Astrocyte (in vitro differentiated cells and primary cell): Measurements from ENCODE around the gene DAO.

Experiments used
- EZH2 ChIP-seq: IDR thresholded peaks from 2 replicates; pipeline ENCODE4 v1.6.1; 2012; ENCODE audit warnings: mild to moderate bottlenecking, low read length, inconsistent platforms; ENCODE audit not compliant: insufficient read depth
- TF ChIP-seq, protein P1 (sequence below): IDR thresholded peaks from 2 replicates; pipeline ENCODE4 v1.5.1; 2011; ENCODE audit warnings: low read depth, mild to moderate bottlenecking, inconsistent platforms, low read length, moderate library complexity; ENCODE audit not compliant: insufficient read depth

DNA sequence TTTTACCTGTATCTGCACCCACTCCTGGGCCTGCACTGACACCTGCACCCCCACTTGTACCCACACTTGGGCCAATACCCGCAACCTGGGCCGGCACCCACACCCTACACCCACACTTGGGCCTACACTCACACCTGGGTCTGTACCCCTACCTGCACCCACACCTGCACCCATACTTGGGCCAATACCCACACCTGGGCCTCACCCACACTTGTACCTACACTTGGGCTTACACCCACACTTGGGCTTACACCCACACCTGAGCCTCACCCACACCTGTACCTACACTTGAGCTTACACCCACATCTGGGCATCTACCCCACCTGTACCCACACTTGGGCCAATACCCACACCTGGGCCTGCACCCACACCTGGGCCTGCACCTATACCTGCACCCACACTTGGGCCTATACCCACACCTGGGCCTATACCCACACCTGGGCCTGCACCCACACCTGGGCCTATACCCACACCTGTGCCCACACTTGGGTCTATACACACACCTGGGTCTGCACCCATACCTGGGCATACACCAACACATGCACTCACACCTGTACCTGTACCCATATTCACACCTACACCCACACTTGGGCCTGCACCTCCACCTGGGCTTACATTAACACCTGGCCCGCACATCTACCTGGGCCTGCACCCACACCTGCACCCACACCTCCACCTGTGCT is 39.2 kb downstream of the DAO start:
- TF ChIP-seq, protein P1, sequence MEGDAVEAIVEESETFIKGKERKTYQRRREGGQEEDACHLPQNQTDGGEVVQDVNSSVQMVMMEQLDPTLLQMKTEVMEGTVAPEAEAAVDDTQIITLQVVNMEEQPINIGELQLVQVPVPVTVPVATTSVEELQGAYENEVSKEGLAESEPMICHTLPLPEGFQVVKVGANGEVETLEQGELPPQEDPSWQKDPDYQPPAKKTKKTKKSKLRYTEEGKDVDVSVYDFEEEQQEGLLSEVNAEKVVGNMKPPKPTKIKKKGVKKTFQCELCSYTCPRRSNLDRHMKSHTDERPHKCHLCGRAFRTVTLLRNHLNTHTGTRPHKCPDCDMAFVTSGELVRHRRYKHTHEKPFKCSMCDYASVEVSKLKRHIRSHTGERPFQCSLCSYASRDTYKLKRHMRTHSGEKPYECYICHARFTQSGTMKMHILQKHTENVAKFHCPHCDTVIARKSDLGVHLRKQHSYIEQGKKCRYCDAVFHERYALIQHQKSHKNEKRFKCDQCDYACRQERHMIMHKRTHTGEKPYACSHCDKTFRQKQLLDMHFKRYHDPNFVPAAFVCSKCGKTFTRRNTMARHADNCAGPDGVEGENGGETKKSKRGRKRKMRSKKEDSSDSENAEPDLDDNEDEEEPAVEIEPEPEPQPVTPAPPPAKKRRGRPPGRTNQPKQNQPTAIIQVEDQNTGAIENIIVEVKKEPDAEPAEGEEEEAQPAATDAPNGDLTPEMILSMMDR = no peak
- no peak for TF ChIP-seq EZH2
